Activated CD8-positive, alpha-beta memory T cell treated with anti-CD3 and anti-CD28 coated beads, Interleukin-2, amount 10 ng/mL, durations not matched to agents 7 days and 5 days (primary cell): Measurements from ENCODE around the gene PP2D1. TPM values are rescaled to one million over a fixed set of nuclear protein-coding genes. Genes with fewer than 3 reads are reported as not detected.

Experiments
- ATAC-seq: fragments of 150-1000 bp; cut with Tn5 transposase; one replicate; pipeline ENCODE4 v1.10.0; 2021; ENCODE audit warnings: moderate library complexity
- CTCF ChIA-PET: fragments of 350-600 bp; sonication (Branson Sonifier 250); formaldehyde crosslinking; loops from one replicate; lab custom pipeline; 2021; ENCODE audit warnings: antibody characterized with exemption; lab: Charles Lee
- DNase-seq: peaks from one replicate; pipeline ENCODE4 v3.0.0-alpha.2; 2020
- H3K27ac Mint-ChIP-seq: one replicate; pipeline ENCODE4 v1.8.0; 2021; ENCODE audit warnings: mild to moderate bottlenecking, mixed read lengths
- H3K27me3 Mint-ChIP-seq: one replicate; pipeline ENCODE4 v1.8.0; 2021; ENCODE audit warnings: mixed read lengths
- H3K36me3 Mint-ChIP-seq: one replicate; pipeline ENCODE4 v1.8.0; 2021; ENCODE audit warnings: mild to moderate bottlenecking, mixed read lengths
- H3K4me1 Mint-ChIP-seq: one replicate; pipeline ENCODE4 v1.8.0; 2021; ENCODE audit warnings: mixed read lengths
- H3K4me3 Mint-ChIP-seq: one replicate; pipeline ENCODE4 v1.8.0; 2021; ENCODE audit warnings: mild to moderate bottlenecking, moderate library complexity, mixed read lengths
- H3K9me3 Mint-ChIP-seq: one replicate; pipeline ENCODE4 v1.8.0; 2022; ENCODE audit warnings: low read depth, mixed read lengths
- total RNA-seq, 2 experiments: library from RNA; stranded (reverse); gene quantifications; one replicate each; pipeline ENCODE4 v1.2.3, GENCODE V29; 2021

Gene PP2D1
- total RNA-seq, 2 experiments from 2014 or later = not detected

- H3K27ac Mint-ChIP-seq = peak overlapping the region; percentile 98
These were observed 64.4 kb downstream of the PP2D1 start for GRCh38 chr3:19947549-19948225.

GRCh38 chr3:19946832-19947548 lies 65.1 kb downstream of the PP2D1 start, which contains the start of gene RAB5A:
Gene RAB5A, plus strand, starts transcription at chr3:19947097. Its CDS starts 3,802 bp downstream, at chr3:19950899.
- CTCF ChIA-PET = interaction anchor here (1.0 to 1.5 kb wide), 3 partner anchors 13 to 59 kb away, joined by 3 read pairs; partner anchors contain the start of gene EFHB
- peaks cover 42% of the 10 kb centered on the region for H3K4me1 Mint-ChIP-seq
- H3K9me3 Mint-ChIP-seq = no peaks in the 10 kb centered on the region
- DNase-seq = peak; percentile 99
- H3K36me3 Mint-ChIP-seq = peaks cover 23% of the 10 kb centered on the region
- H3K4me3 Mint-ChIP-seq = peak within 1 kb of the TSS; percentile 89
- peak; percentile 89 for ATAC-seq
- H3K27ac Mint-ChIP-seq = peak within 1 kb of the TSS; percentile 98
- H3K27me3 Mint-ChIP-seq = peaks cover 2% of the 10 kb centered on the region

More at GRCh38 chr3:19947549-19948225, 64.4 kb downstream of the PP2D1 start:
- Mint-ChIP-seq H3K27me3 (peaks cover 2% of the 10 kb centered on the region), H3K4me3 (peak overlapping the region; percentile 89), H3K36me3 (peaks cover 26% of the 10 kb centered on the region), H3K4me1 (peaks cover 46% of the 10 kb centered on the region), H3K9me3 (no peaks in the 10 kb centered on the region)
- peak; percentile 68 for DNase-seq
- ATAC-seq = peak; percentile 15
- CTCF ChIA-PET = interaction anchor here (1.0 to 1.1 kb wide), 2 partner anchors 24 to 60 kb away, joined by 3 read pairs; no protein-coding TSS in a partner anchor

- no peak for DNase-seq
- Mint-ChIP-seq H3K27ac (peak overlapping the region; percentile 98), H3K27me3 (peaks cover 2% of the 10 kb centered on the region), H3K4me3 (peak overlapping the region; percentile 89), H3K9me3 (no peaks in the 10 kb centered on the region), H3K36me3 (peaks cover 17% of the 10 kb centered on the region), H3K4me1 (peaks cover 37% of the 10 kb centered on the region)
- CTCF ChIA-PET = interaction anchor here (1.3 to 1.5 kb wide), 2 partner anchors 9 to 13 kb away, joined by 3 read pairs; partner anchors contain the start of gene EFHB
- no peak for ATAC-seq
These were observed 65.9 kb downstream of the PP2D1 start for GRCh38 chr3:19945969-19946831.

GRCh38 chr3:19945534-19945933 lies 66.5 kb downstream of the PP2D1 start:
- CTCF ChIA-PET = interaction anchor here (1.3 to 1.5 kb wide), 2 partner anchors 8 to 12 kb away, joined by 3 read pairs; partner anchors contain the start of gene EFHB
- no peaks in the 10 kb centered on the region for H3K9me3 Mint-ChIP-seq
- peak overlapping the region; percentile 59 for H3K27ac Mint-ChIP-seq

GRCh38 chr3:19940643-19941042 lies 71.4 kb downstream of the PP2D1 start:
- H3K9me3 Mint-ChIP-seq = no peaks in the 10 kb centered on the region
- peaks cover 5% of the 10 kb centered on the region for H3K36me3 Mint-ChIP-seq
- H3K4me3 Mint-ChIP-seq = no peak overlapping the region
- DNase-seq (no peak), ATAC-seq (no peak)
- H3K4me1 Mint-ChIP-seq = peaks cover 15% of the 10 kb centered on the region
- no peaks in the 10 kb centered on the region for H3K27me3 Mint-ChIP-seq
- H3K27ac Mint-ChIP-seq = no peak overlapping the region
- CTCF ChIA-PET = no interaction called here

More at GRCh38 chr3:19945534-19945933, 66.5 kb downstream of the PP2D1 start:
- peak overlapping the region; percentile 89 for H3K4me3 Mint-ChIP-seq
- H3K4me1 Mint-ChIP-seq = peaks cover 33% of the 10 kb centered on the region
- ATAC-seq (no peak), DNase-seq (no peak)
- H3K27me3 Mint-ChIP-seq = peaks cover 2% of the 10 kb centered on the region
- peaks cover 12% of the 10 kb centered on the region for H3K36me3 Mint-ChIP-seq

GRCh38 chr3:19938295-19938627 lies 73.8 kb downstream of the PP2D1 start:
- Mint-ChIP-seq H3K27me3 (peaks cover 14% of the 10 kb centered on the region), H3K4me1 (peaks cover 17% of the 10 kb centered on the region), H3K9me3 (no peaks in the 10 kb centered on the region), H3K4me3 (no peak overlapping the region), H3K36me3 (peaks cover 8% of the 10 kb centered on the region), H3K27ac (no peak overlapping the region)
- ATAC-seq (no peak), DNase-seq (no peak)
- CTCF ChIA-PET = no interaction called here

GRCh38 chr3:19937459-19938294 lies 74.4 kb downstream of the PP2D1 start:
- Mint-ChIP-seq H3K27ac (no peak overlapping the region), H3K9me3 (no peaks in the 10 kb centered on the region), H3K4me1 (peaks cover 22% of the 10 kb centered on the region), H3K27me3 (peaks cover 19% of the 10 kb centered on the region), H3K36me3 (peaks cover 8% of the 10 kb centered on the region), H3K4me3 (no peak overlapping the region)
- CTCF ChIA-PET = interaction anchor here (1.0 to 1.3 kb wide), 2 partner anchors 8 to 52 kb away, joined by 3 read pairs; no protein-coding TSS in a partner anchor
- DNase-seq (no peak), ATAC-seq (peak; percentile 67)

Other genes starting within 250 kb of the PP2D1 start
- gene EFHB, start 78.0 kb downstream of the PP2D1 start, total RNA-seq = under 1 TPM in 1 of 2 experiments, not detected in 1; 0.66 TPM
- gene RAB5A, start 65.2 kb downstream of the PP2D1 start, total RNA-seq = 10 to 100 TPM; 57.3 to 59.7 TPM
- gene KAT2B, start 28.2 kb upstream of the PP2D1 start, total RNA-seq = 100 to 1,000 TPM in 1 of 2 experiments, 10 to 100 TPM in 1; 98.2 to 120 TPM
- gene SGO1, start 173.9 kb upstream of the PP2D1 start, total RNA-seq = 10 to 100 TPM; 38.5 to 43.5 TPM